GDM1 (cell line): ENCODE data around the gene IPCEF1.
A peak's percentile ranks its signal among the peaks of the same experiment; 100 is the strongest.
"Not testable (repeated sequence)": the region's sequence is repeated elsewhere in the genome, so short reads cannot be mapped to it uniquely, and the experiment has no call there.

Experiments
- DNase-seq: peaks from one replicate; lab custom pipeline; 2025; lab: John Stamatoyannopoulos, UW

IPCEF1 gene

GRCh38 chr6:154219250-154219649 lies 137.4 kb downstream of the IPCEF1 start:
- DNase-seq = no peak

- DNase-seq = no peak
These were observed 137.8 kb downstream of the IPCEF1 start for GRCh38 chr6:154218787-154219186.

- peak; percentile 31 for DNase-seq
These were observed 138.3 kb downstream of the IPCEF1 start for GRCh38 chr6:154218301-154218700.

- DNase-seq = no peak
These were observed 142.8 kb downstream of the IPCEF1 start for GRCh38 chr6:154213782-154214181.

GRCh38 chr6:154210678-154211077 lies 145.9 kb downstream of the IPCEF1 start:
- no peak for DNase-seq

GRCh38 chr6:154209555-154209954 lies 147.0 kb downstream of the IPCEF1 start:
- no peak for DNase-seq

GRCh38 chr6:154206996-154207395 lies 149.6 kb downstream of the IPCEF1 start:
- no peak for DNase-seq

GRCh38 chr6:154206141-154206540 lies 150.5 kb downstream of the IPCEF1 start:
- no peak for DNase-seq

- DNase-seq = no peak
These were observed 153.6 kb downstream of the IPCEF1 start for GRCh38 chr6:154202958-154203357.

GRCh38 chr6:154202339-154202738 lies 154.3 kb downstream of the IPCEF1 start:
- no peak for DNase-seq

GRCh38 chr6:154201688-154202087 lies 154.9 kb downstream of the IPCEF1 start:
- DNase-seq = not testable (repeated sequence)

- no peak for DNase-seq
These were observed 159.3 kb downstream of the IPCEF1 start for GRCh38 chr6:154197196-154197860.

GRCh38 chr6:154196333-154196885 lies 160.2 kb downstream of the IPCEF1 start:
- DNase-seq = no peak

GRCh38 chr6:154187714-154188113 lies 168.9 kb downstream of the IPCEF1 start:
- DNase-seq = no peak

GRCh38 chr6:154187203-154187602 lies 169.4 kb downstream of the IPCEF1 start:
- no peak for DNase-seq

GRCh38 chr6:154179434-154179833 lies 177.2 kb downstream of the IPCEF1 start:
- DNase-seq = no peak

- DNase-seq = not testable (repeated sequence)
These were observed 184.2 kb downstream of the IPCEF1 start for GRCh38 chr6:154172393-154172792.

- DNase-seq = no peak
These were observed 186.5 kb downstream of the IPCEF1 start for GRCh38 chr6:154170106-154170505.

GRCh38 chr6:154169193-154169847 lies 187.3 kb downstream of the IPCEF1 start:
- peak; percentile 28 for DNase-seq

- DNase-seq = no peak
These were observed 189.5 kb downstream of the IPCEF1 start for GRCh38 chr6:154167126-154167525.

GRCh38 chr6:154166140-154166539 lies 190.5 kb downstream of the IPCEF1 start:
- DNase-seq = no peak

GRCh38 chr6:154165478-154165877 lies 191.1 kb downstream of the IPCEF1 start:
- DNase-seq = no peak

- DNase-seq = no peak
These were observed 192.2 kb downstream of the IPCEF1 start for GRCh38 chr6:154164397-154164796.
